ENCODE measurements around the gene B3GNT5. TPM values are rescaled to one million over a fixed set of nuclear protein-coding genes. Genes with fewer than 3 reads are reported as not detected.

B3GNT5 gene
- total RNA-seq, 1 experiment from 2014 or later, result 19.7 TPM

Other genes with a start within 250 kb of the B3GNT5 start
- gene MCCC1, start 153.8 kb upstream of the B3GNT5 start, total RNA-seq (2014; rRNA removed; shearing (Covaris generic)), result 15.0 and 17.5 TPM in 2 replicates
- gene LAMP3, start 90.5 kb upstream of the B3GNT5 start, total RNA-seq (2014; rRNA removed; shearing (Covaris generic)), result 0.02 and 0.05 TPM in 2 replicates
- gene MCF2L2, start 175.4 kb downstream of the B3GNT5 start, total RNA-seq (2014; rRNA removed; shearing (Covaris generic)), result 0.08 and 0.12 TPM in 2 replicates